GM23248 (cell line): ENCODE results near the gene MAP3K20. TPM values are rescaled to one million over a fixed set of nuclear protein-coding genes. Genes with fewer than 3 reads are reported as not detected.

Experiments
- DNase-seq: peaks from one replicate; pipeline ENCODE4 v3.0.0-alpha.2; 2015
- H2AFZ ChIP-seq: fragments of 200-600 bp; sonication (generic); 2 replicates; pipeline ENCODE4 v1.6.1; 2016; ENCODE audit warnings: antibody characterized with exemption
- H3F3A ChIP-seq: fragments of 200-600 bp; sonication (generic); 2 replicates; pipeline ENCODE4 v1.6.1; 2016; ENCODE audit warnings: mild to moderate bottlenecking, antibody characterized with exemption, mixed run types; ENCODE audit not compliant: insufficient read depth
- H3K27ac ChIP-seq: fragments of 200-600 bp; sonication (generic); 2 replicates; pipeline ENCODE4 v1.5.1; 2016; ENCODE audit warnings: mild to moderate bottlenecking
- H3K27me3 ChIP-seq: fragments of 200-600 bp; sonication (generic); replicated peaks from 2 replicates; pipeline ENCODE4 v1.6.1; 2016; ENCODE audit warnings: mild to moderate bottlenecking; ENCODE audit not compliant: insufficient read depth
- H3K36me3 ChIP-seq: fragments of 200-600 bp; sonication (generic); 2 replicates; pipeline ENCODE4 v1.6.1; 2016; ENCODE audit warnings: low read depth, mild to moderate bottlenecking
- H3K4me1 ChIP-seq: fragments of 200-600 bp; sonication (generic); 2 replicates; pipeline ENCODE4 v1.6.1; 2016; ENCODE audit warnings: mild to moderate bottlenecking; ENCODE audit not compliant: insufficient read depth
- H3K4me2 ChIP-seq: fragments of 200-600 bp; sonication (generic); one replicate; pipeline ENCODE4 v1.6.1; 2016; ENCODE audit warnings: mild to moderate bottlenecking; ENCODE audit not compliant: unreplicated experiment
- H3K4me3 ChIP-seq: fragments of 200-600 bp; sonication (generic); 2 replicates; pipeline ENCODE4 v1.5.1; 2016; ENCODE audit warnings: mild to moderate bottlenecking
- H3K79me2 ChIP-seq: fragments of 200-600 bp; sonication (generic); 2 replicates; pipeline ENCODE4 v1.6.1; 2016; ENCODE audit warnings: mild to moderate bottlenecking; ENCODE audit not compliant: insufficient read depth
- H3K9ac ChIP-seq: fragments of 200-600 bp; sonication (generic); 2 replicates; pipeline ENCODE4 v1.6.1; 2016; ENCODE audit warnings: mild to moderate bottlenecking
- H3K9me2 ChIP-seq: fragments of 200-600 bp; sonication (generic); 2 replicates; pipeline ENCODE4 v1.6.1; 2016; ENCODE audit warnings: mixed run types, mild to moderate bottlenecking, moderate library complexity; ENCODE audit not compliant: insufficient read depth
- H3K9me3 ChIP-seq: fragments of 200-600 bp; sonication (generic); one replicate; pipeline ENCODE4 v1.6.1; 2017; ENCODE audit warnings: low read depth
- H4K20me1 ChIP-seq: fragments of 200-600 bp; sonication (generic); 2 replicates; pipeline ENCODE4 v1.6.0; 2016; ENCODE audit not compliant: insufficient read depth
- EZH2 ChIP-seq: fragments of 200-600 bp; sonication (generic); IDR thresholded peaks from 2 replicates; pipeline ENCODE4 v1.6.1; 2018; ENCODE audit warnings: antibody characterized with exemption, mild to moderate bottlenecking; ENCODE audit not compliant: insufficient read depth, poor library complexity, severe bottlenecking
- EZH2phosphoT487 ChIP-seq: fragments of 200-600 bp; sonication (generic); IDR thresholded peaks from 2 replicates; pipeline ENCODE4 v1.6.1; 2018; ENCODE audit warnings: antibody characterized with exemption, moderate library complexity, mild to moderate bottlenecking, low read depth; ENCODE audit not compliant: insufficient read depth
- WGBS, 2 experiments: methylation state at CpG; one replicate each; pipeline ENCODE4 v1.1.6; 2015 to 2017; ENCODE audit warnings: low lambda C conversion rate in 2 of 2, low coverage in 1 of 2; ENCODE audit errors: missing lambda C conversion rate in 2 of 2; 5-methylcytosine and 5-hydroxymethylcytosine counted together
- in situ Hi-C: fragments of 300-500 bp; cut with MboI; formaldehyde crosslinking; loops from 2 replicates; pipeline ENCODE4 v1.15.0; 2020
- polyA plus RNA-seq: library from polyadenylated mRNA; unstranded; fragments of >200 nt; fragmentation: Nextera tagmentation; extraction: Ambion mirVana; gene quantifications from 2 replicates; pipeline ENCODE4 v1.2.1, GENCODE V29; 2016
- total RNA-seq: library from RNA; depleted of rRNA; stranded (reverse); fragments of >200 nt; shearing (Covaris generic); gene quantifications from 2 replicates; pipeline ENCODE4 v1.2.3, GENCODE V29; 2014

MAP3K20 gene
- total and polyA plus RNA-seq, 2 experiments from 2014 or later: 55.0 to 68.9 TPM

DNA sequence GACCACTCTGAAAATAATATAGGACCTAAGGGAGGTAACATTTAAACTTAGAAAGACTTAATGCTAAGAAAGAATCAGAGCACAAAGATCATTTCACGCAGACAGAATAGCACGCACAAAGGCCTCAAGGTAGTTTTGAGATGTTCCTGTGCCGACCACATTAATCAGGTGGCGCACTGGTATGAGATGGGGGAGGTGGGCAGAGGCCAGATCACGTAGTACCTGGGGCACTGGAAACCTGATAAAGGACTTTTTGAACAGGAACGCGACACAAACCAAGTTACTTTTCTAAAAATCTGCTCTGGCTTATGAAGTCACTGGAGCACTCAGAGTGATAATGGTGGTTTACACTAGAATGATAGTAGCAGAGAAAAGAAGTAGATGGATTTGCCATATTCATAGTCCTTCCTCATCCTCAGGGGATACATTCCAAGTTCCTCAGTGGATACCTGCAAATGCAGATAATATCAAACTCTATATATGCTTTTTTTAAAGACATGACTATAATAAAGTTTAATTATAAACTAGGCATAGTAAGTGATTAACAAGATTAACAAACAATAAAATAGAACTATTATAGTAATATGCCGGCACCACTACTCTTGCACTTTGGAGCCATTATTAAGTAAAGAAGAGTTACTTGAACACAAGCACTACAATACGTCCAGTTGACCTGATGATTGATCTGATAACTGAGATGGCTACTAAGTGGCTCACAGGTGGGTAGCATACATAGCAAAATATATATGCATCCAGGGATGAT, 236.4 kb downstream of the MAP3K20 start:
- no peak for DNase-seq
- no peaks in the 10 kb centered on the region for H3F3A ChIP-seq
- H3K9me3 ChIP-seq: no peaks in the 10 kb centered on the region
- no peaks in the 10 kb centered on the region for H3K79me2 ChIP-seq
- H3K4me2 ChIP-seq: no peak overlapping the region
- no peak overlapping the region for H3K9ac ChIP-seq
- H4K20me1 ChIP-seq: no peaks in the 10 kb centered on the region
- no peaks in the 10 kb centered on the region for H3K27me3 ChIP-seq
- no peak overlapping the region for H2AFZ ChIP-seq
- TF ChIP-seq EZH2 (no peak), EZH2phosphoT487 (no peak)
- WGBS, 2 experiments: 87 to 90% methylated on average over 9 of the region's 9 CpGs
- H3K9me2 ChIP-seq: no peaks in the 10 kb centered on the region
- in situ Hi-C loops: no loop called here
- no peaks in the 10 kb centered on the region for H3K4me1 ChIP-seq
- H3K4me3 ChIP-seq: no peak overlapping the region
- H3K27ac ChIP-seq: no peak overlapping the region
- no peaks in the 10 kb centered on the region for H3K36me3 ChIP-seq
